DOHH2 (cell line): Measurements from ENCODE around the gene ERAP2.

ENCODE experiments used
- EZH2phosphoT487 ChIP-seq: fragments of 200-600 bp; sonication (generic); IDR thresholded peaks from 2 replicates; pipeline ENCODE4 v1.6.1; 2017; ENCODE audit warnings: borderline replicate concordance, mild to moderate bottlenecking, antibody characterized with exemption, low read length, moderate library complexity, mixed read lengths
- TF ChIP-seq, protein P1 (sequence below): fragments of 200-600 bp; sonication (generic); IDR thresholded peaks from one replicate; pipeline ENCODE4 v1.5.1; 2014; ENCODE audit warnings: antibody characterized with exemption, mild to moderate bottlenecking, low read depth, low read length; ENCODE audit not compliant: poor library complexity, severe bottlenecking

DNA sequence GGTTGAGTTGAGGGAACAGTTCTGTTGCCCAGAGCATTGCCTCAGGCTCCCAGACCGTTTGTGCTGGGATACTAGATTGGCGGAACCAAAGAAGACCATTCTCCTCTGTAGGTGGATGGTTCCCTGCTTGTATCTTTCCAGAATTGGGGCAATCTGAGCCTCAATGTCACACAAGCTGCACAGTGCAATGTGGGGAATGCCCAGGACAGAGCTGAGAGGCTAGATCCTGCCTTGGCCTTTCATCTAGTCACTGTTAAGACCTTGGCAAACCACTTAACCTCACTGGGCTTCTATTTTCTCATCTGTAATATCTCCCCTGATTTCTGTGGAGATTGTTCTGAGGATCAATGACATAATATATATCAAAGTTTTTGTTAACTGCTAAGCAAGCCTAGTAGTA is 16.9 kb upstream of the ERAP2 start:
- TF ChIP-seq, protein P1, sequence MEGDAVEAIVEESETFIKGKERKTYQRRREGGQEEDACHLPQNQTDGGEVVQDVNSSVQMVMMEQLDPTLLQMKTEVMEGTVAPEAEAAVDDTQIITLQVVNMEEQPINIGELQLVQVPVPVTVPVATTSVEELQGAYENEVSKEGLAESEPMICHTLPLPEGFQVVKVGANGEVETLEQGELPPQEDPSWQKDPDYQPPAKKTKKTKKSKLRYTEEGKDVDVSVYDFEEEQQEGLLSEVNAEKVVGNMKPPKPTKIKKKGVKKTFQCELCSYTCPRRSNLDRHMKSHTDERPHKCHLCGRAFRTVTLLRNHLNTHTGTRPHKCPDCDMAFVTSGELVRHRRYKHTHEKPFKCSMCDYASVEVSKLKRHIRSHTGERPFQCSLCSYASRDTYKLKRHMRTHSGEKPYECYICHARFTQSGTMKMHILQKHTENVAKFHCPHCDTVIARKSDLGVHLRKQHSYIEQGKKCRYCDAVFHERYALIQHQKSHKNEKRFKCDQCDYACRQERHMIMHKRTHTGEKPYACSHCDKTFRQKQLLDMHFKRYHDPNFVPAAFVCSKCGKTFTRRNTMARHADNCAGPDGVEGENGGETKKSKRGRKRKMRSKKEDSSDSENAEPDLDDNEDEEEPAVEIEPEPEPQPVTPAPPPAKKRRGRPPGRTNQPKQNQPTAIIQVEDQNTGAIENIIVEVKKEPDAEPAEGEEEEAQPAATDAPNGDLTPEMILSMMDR = no peak
- TF ChIP-seq EZH2phosphoT487 = no peak
